Chondrocyte (in vitro differentiated cells): ENCODE measurements around the gene RACGAP1. TPM values are rescaled to one million over a fixed set of nuclear protein-coding genes. Genes with fewer than 3 reads are reported as not detected.

Source experiments
- DNase-seq: peaks from one replicate; pipeline ENCODE4 v3.0.0; 2021; ENCODE audit warnings: mixed read lengths, low spot score
- H3K27ac Mint-ChIP-seq: one replicate; pipeline ENCODE4 v1.8.0; 2021; ENCODE audit warnings: mild to moderate bottlenecking, moderate library complexity, mixed read lengths; ENCODE audit not compliant: unreplicated experiment
- H3K27me3 Mint-ChIP-seq: 2 replicates; pipeline ENCODE4 v1.8.0; 2021; ENCODE audit warnings: low read depth, mixed read lengths
- H3K36me3 Mint-ChIP-seq: 2 replicates; pipeline ENCODE4 v1.8.0; 2021; ENCODE audit warnings: low read depth, mixed read lengths
- H3K4me1 Mint-ChIP-seq: 2 replicates; pipeline ENCODE4 v1.8.0; 2021; ENCODE audit warnings: low read depth, mild to moderate bottlenecking, mixed read lengths
- H3K4me3 Mint-ChIP-seq: one replicate; pipeline ENCODE4 v1.8.0; 2021; ENCODE audit warnings: mild to moderate bottlenecking, moderate library complexity, mixed read lengths; ENCODE audit not compliant: unreplicated experiment
- H3K9me3 Mint-ChIP-seq: 2 replicates; pipeline ENCODE4 v1.8.0; 2021; ENCODE audit warnings: low read depth, mixed read lengths
- total RNA-seq: library from RNA; stranded (reverse); gene quantifications from 3 replicates; pipeline ENCODE4 v1.2.1, GENCODE V29; 2021
- TF ChIP-seq, protein P1 (sequence below): fragments of 200-600 bp; sonication (generic); IDR thresholded peaks from 2 replicates; pipeline ENCODE4 v1.5.0; 2021; ENCODE audit warnings: antibody characterized with exemption, mild to moderate bottlenecking, moderate library complexity

The RACGAP1 gene
- total RNA-seq, 1 donor from 2014 or later: 25.7 TPM

DNA sequence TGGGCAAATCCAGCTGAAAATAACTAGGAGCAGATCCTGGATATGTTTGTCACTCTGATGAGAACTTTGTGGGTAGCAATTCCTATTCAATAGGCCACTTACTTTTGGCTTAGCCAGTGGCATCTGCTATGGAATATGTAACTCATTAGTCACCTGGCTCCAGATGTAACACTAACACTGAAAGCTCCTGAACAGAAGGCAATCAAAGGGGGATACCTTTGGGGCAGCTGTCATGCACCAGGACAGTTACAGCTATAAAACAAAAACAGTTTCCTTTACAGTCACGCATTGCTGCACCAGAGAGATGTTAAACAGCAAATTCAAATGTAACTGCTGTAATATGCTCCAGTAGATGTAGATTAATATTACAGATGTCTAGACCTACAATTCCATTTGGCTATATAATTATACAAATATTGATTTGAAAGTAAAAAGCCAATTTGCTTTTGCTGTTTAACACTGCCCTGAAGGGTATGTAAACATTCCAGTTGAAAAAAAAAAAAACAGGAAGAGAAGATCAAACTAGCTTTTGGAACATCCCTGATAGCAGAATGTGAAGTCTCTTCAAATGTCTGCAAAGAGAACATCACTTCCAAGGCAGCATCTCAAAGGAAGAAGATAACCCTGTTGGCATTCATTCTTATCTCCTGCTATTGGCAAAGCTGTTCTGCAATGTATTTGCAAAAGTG is 18.4 kb downstream of the RACGAP1 start:
- H3K9me3 Mint-ChIP-seq: no peaks in the 10 kb centered on the region
- DNase-seq: no peak
- no peaks in the 10 kb centered on the region for H3K36me3 Mint-ChIP-seq
- H3K4me3 Mint-ChIP-seq: no peak overlapping the region
- H3K4me1 Mint-ChIP-seq: no peaks in the 10 kb centered on the region
- H3K27me3 Mint-ChIP-seq: no peaks in the 10 kb centered on the region
- TF ChIP-seq, protein P1, sequence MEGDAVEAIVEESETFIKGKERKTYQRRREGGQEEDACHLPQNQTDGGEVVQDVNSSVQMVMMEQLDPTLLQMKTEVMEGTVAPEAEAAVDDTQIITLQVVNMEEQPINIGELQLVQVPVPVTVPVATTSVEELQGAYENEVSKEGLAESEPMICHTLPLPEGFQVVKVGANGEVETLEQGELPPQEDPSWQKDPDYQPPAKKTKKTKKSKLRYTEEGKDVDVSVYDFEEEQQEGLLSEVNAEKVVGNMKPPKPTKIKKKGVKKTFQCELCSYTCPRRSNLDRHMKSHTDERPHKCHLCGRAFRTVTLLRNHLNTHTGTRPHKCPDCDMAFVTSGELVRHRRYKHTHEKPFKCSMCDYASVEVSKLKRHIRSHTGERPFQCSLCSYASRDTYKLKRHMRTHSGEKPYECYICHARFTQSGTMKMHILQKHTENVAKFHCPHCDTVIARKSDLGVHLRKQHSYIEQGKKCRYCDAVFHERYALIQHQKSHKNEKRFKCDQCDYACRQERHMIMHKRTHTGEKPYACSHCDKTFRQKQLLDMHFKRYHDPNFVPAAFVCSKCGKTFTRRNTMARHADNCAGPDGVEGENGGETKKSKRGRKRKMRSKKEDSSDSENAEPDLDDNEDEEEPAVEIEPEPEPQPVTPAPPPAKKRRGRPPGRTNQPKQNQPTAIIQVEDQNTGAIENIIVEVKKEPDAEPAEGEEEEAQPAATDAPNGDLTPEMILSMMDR: no peak
- H3K27ac Mint-ChIP-seq: no peak overlapping the region

DNA sequence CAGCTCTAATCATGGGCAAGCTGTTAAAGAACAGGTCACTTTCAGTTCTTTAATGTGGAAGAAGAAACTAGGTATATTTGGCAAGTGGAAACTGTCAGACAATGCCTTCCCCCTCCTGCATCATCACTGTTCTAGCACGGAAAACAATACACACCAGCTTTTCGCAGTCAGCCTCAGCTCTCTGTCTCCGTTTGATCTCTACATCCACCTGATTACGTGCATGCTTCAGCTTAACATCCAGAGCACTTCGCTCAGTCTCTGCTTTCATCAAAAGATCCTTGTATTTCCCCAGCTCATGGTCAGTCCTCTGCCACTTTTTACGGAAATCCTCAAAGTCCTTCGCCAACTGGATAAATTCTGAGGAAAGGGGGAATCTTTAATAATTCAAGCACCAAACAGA is 19.0 kb downstream of the RACGAP1 start:
- H3K27me3 Mint-ChIP-seq: no peaks in the 10 kb centered on the region
- no peak overlapping the region for H3K27ac Mint-ChIP-seq
- no peaks in the 10 kb centered on the region for H3K9me3 Mint-ChIP-seq
- peaks cover 1% of the 10 kb centered on the region for H3K36me3 Mint-ChIP-seq
- DNase-seq: no peak
- no peaks in the 10 kb centered on the region for H3K4me1 Mint-ChIP-seq
- H3K4me3 Mint-ChIP-seq: no peak overlapping the region
- TF ChIP-seq, protein P1: no peak

DNA sequence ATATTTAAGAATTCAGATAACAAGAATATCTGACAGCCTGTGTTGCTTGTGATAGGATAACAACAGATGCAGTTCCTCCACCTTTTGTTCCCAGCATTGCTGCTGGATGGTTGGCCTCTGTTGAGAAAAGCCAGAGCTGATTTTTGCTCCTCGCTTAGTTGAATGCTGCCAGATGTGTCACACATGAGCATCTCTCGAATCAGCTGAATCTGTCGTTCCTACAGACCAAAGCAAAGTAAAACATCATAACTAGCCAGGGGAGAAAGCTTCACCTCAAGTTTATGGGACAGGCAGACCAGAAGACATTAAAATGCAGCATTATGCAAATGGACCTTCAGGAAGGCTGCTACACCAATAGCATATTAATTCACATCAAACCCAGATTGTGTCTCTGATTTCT is 20.1 kb downstream of the RACGAP1 start:
- no peak overlapping the region for H3K4me3 Mint-ChIP-seq
- no peaks in the 10 kb centered on the region for H3K9me3 Mint-ChIP-seq
- H3K4me1 Mint-ChIP-seq: no peaks in the 10 kb centered on the region
- H3K27me3 Mint-ChIP-seq: no peaks in the 10 kb centered on the region
- no peak overlapping the region for H3K27ac Mint-ChIP-seq
- no peak for DNase-seq
- TF ChIP-seq, protein P1: no peak
- peaks cover 2% of the 10 kb centered on the region for H3K36me3 Mint-ChIP-seq

DNA sequence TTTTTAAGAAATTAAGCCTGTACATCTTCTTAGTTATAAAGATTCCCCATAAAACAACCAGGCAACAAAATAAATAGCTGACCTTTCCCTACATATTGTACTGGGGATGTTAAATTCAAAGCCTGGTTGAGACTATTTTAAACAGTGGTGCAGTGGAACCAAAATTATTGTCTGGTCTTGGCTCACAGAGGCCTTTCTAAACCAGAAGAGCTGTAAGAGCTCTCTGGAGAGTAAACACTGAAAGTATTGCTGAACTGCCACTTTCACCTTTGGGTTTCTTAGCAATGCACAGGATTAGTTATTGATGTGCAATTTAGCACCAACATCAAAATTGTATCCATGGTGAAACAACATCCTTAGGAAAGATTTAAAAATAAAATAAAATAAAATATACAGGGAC is 20.6 kb downstream of the RACGAP1 start:
- Mint-ChIP-seq H3K4me3 (no peak overlapping the region), H3K36me3 (peaks cover 2% of the 10 kb centered on the region), H3K27me3 (no peaks in the 10 kb centered on the region), H3K4me1 (no peaks in the 10 kb centered on the region), H3K9me3 (no peaks in the 10 kb centered on the region), H3K27ac (no peak overlapping the region)
- DNase-seq: no peak
- TF ChIP-seq, protein P1: no peak

DNA sequence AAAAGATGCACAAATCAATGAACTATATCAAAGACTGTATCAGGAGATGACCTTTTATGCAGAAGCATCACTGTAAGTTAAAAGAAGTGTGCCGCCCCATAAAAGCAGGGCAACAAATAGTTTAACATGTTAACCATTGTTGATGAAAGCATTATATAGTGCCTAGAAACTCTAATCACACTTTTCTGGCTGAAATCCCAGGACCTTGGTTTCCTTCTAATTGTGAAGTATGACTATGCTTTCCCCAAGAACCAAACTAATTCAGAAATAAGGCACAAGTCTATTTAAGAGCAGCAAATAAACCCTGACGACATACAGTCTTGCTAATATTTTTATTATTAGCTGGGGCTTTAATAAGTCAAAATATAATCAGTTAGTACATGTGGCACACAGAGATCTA is 21.7 kb downstream of the RACGAP1 start:
- no peaks in the 10 kb centered on the region for H3K9me3 Mint-ChIP-seq
- no peaks in the 10 kb centered on the region for H3K4me1 Mint-ChIP-seq
- no peak for DNase-seq
- H3K36me3 Mint-ChIP-seq: peaks cover 4% of the 10 kb centered on the region
- no peaks in the 10 kb centered on the region for H3K27me3 Mint-ChIP-seq
- TF ChIP-seq, protein P1: no peak
- H3K27ac Mint-ChIP-seq: no peak overlapping the region
- no peak overlapping the region for H3K4me3 Mint-ChIP-seq
